Peyer's patch (tissue), 4 donors: ENCODE data around the gene FXYD7. TPM values are rescaled to one million over a fixed set of nuclear protein-coding genes. Genes with fewer than 3 reads are reported as not detected.
A peak's percentile ranks its signal among the peaks of the same experiment; 100 is the strongest.

Source experiments
- DNase-seq, 3 donors: peaks; one replicate each; pipeline ENCODE4 v3.0.0-alpha.2; 2017 to 2019
- H3K27ac ChIP-seq, 4 donors: fragments of 200-600 bp; sonication (generic); one replicate each; pipeline ENCODE4 v1.5.1; 2016 to 2019
- H3K27me3 ChIP-seq, 2 donors: fragments of 200-600 bp; sonication (generic); one replicate each; pipeline ENCODE4 v1.5.1; 2019
- H3K36me3 ChIP-seq, 3 donors: fragments of 200-600 bp; sonication (generic); one replicate each; pipeline ENCODE4 v1.5.1; 2016 to 2019
- H3K4me1 ChIP-seq, 4 donors: fragments of 200-600 bp; sonication (generic); one replicate each; pipeline ENCODE4 v1.5.1; 2016 to 2019
- H3K4me3 ChIP-seq, 4 donors: fragments of 200-600 bp; sonication (generic); 1 replicate in 3 of 4; 2 replicates in 1 of 4; pipeline ENCODE4 v1.5.1; 2016 to 2019; ENCODE audit warnings: mild to moderate bottlenecking in 1 of 4
- H3K9me3 ChIP-seq, 4 donors: fragments of 200-600 bp; sonication (generic); one replicate each; pipeline ENCODE4 v1.5.1; 2016 to 2019; ENCODE audit warnings: mild to moderate bottlenecking in 1 of 4
- POLR2A ChIP-seq, 2 donors: fragments of 450-650 bp; IDR thresholded peaks; one replicate each; pipeline ENCODE4 v1.5.1; 2017; ENCODE audit warnings: antibody characterized with exemption in 2 of 2, mild to moderate bottlenecking in 2 of 2, moderate library complexity in 2 of 2
- total RNA-seq, 4 donors: library from RNA; depleted of rRNA; stranded (reverse); fragments of >200 nt; gene quantifications; one replicate each; pipeline ENCODE4 v1.1.0, GENCODE V29; 2016
- TF ChIP-seq, protein P1 (sequence below), 6 experiments: fragments of 450-650 bp in 4 of 6; fragments of 200-600 bp in 2 of 6; sonication (generic) in 1 of 6; IDR thresholded peaks; one replicate each; pipeline ENCODE4 v1.5.1; 2017 to 2019; ENCODE audit warnings: antibody characterized with exemption in 6 of 6, mild to moderate bottlenecking in 3 of 6, moderate library complexity in 1 of 6

Gene FXYD7
- total RNA-seq, 4 donors from 2014 or later = not detected

DNA sequence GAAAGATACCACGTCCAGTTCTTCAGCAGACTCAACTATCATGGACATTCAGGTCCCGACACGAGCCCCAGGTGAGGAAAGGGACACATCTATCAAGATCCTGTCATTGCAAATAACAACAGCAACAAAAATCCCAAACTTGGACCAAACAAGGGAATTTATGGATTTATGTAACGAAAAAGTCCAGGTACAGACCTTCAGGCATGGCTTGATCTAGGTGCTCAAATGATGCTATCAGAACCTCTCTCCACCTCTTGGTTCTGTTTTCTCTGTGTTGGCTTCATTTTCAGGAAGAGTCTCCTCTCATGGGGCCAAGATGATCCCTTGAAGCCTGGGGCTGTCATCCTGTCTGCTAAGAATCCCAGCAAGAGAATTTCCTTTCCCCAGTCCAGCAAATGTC, 14.4 kb downstream of the FXYD7 start:
- H3K4me3 ChIP-seq = no peak overlapping the region
- H3K36me3 ChIP-seq = peaks cover 0 to 11% (median 0%) of the 10 kb centered on the region in 3 donors
- peaks cover 0 to 11% of the 10 kb centered on the region in 2 donors for H3K27me3 ChIP-seq
- no peak for TF ChIP-seq POLR2A (IDR thresholded peaks at IDR 0.05)
- TF ChIP-seq, protein P1, sequence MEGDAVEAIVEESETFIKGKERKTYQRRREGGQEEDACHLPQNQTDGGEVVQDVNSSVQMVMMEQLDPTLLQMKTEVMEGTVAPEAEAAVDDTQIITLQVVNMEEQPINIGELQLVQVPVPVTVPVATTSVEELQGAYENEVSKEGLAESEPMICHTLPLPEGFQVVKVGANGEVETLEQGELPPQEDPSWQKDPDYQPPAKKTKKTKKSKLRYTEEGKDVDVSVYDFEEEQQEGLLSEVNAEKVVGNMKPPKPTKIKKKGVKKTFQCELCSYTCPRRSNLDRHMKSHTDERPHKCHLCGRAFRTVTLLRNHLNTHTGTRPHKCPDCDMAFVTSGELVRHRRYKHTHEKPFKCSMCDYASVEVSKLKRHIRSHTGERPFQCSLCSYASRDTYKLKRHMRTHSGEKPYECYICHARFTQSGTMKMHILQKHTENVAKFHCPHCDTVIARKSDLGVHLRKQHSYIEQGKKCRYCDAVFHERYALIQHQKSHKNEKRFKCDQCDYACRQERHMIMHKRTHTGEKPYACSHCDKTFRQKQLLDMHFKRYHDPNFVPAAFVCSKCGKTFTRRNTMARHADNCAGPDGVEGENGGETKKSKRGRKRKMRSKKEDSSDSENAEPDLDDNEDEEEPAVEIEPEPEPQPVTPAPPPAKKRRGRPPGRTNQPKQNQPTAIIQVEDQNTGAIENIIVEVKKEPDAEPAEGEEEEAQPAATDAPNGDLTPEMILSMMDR (IDR thresholded peaks at IDR 0.05) = no peak
- DNase-seq = no peak
- H3K4me1 ChIP-seq = peaks cover 0 to 25% (median 4%) of the 10 kb centered on the region in 4 donors
- no peak overlapping the region for H3K27ac ChIP-seq
- no peaks in the 10 kb centered on the region for H3K9me3 ChIP-seq

DNA sequence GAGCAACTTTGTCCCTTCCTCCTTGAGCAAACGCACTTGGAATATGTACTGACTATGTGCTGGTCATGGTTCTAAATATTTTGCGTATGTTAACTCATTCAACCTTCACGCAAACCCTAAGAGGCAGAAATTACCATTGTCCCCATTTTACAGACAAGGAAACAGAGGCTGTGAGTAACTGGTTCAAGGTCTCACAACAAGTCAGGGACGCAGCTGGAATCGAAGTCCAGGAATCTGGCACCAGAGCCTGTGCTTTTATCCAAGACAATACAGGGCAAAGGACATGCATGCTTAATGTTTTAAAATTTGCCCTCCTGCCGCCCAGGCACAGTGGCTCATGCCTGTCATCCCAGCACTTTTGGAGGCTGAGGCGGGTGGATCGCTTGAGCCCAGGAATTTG, 16.6 kb downstream of the FXYD7 start:
- no peak for DNase-seq
- Histone ChIP-seq H3K27ac (no peak overlapping the region), H3K4me3 (no peak overlapping the region), H3K9me3 (no peaks in the 10 kb centered on the region), H3K4me1 (peaks cover 0 to 11% (median 4%) of the 10 kb centered on the region in 4 donors), H3K36me3 (peaks cover 0 to 11% (median 0%) of the 10 kb centered on the region in 3 donors), H3K27me3 (no peaks in the 10 kb centered on the region)
- TF ChIP-seq, protein P1 (IDR thresholded peaks at IDR 0.05) = no peak
- no peak for TF ChIP-seq POLR2A (IDR thresholded peaks at IDR 0.05)

DNA sequence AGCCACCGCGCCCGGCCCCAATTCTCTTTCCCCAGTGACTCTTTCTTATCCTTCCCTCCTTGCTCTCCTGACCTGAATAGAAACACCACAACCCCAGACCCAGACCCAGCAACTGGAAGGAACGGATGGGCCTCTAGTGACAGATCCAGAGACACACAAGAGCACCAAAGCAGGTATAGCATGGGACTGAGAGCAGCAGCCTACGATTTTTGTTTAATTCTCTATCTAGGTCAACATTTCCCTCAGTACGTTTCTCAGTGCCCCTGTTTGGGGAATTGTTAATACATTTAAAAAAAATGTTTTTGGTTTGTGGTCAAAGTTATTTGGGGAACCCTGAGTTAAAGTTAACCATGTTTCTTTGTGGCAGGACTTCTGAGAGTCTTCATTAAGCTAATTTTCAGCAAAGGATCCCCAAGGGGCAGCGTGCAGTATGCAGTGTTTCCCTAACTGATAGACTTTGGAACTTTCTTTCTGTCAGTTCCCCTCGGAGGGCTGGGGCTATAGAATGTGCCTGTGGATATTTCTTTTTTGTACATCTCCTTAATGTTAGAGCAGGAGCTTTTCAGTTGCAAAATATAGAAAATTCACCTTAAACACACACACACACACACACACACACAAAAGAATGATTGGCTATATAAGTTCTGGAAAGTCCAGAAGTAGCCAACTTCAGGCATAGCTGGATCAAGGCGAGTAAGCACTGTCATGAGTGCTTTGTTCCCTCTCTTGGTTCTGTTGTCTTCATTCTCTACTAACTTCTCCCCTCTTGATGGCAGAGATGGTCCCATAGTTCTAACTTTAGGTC, 17.8 kb downstream of the FXYD7 start:
- Histone ChIP-seq H3K9me3 (peaks cover 0 to 6% (median 0%) of the 10 kb centered on the region in 4 donors), H3K27me3 (no peaks in the 10 kb centered on the region), H3K27ac (no peak overlapping the region), H3K36me3 (peaks cover 0 to 16% (median 0%) of the 10 kb centered on the region in 3 donors), H3K4me1 (peaks cover 0 to 3% (median 0%) of the 10 kb centered on the region in 4 donors), H3K4me3 (no peak overlapping the region)
- TF ChIP-seq, protein P1 (IDR thresholded peaks at IDR 0.05) = no peak
- no peak for TF ChIP-seq POLR2A (IDR thresholded peaks at IDR 0.05)
- DNase-seq = no peak

DNA sequence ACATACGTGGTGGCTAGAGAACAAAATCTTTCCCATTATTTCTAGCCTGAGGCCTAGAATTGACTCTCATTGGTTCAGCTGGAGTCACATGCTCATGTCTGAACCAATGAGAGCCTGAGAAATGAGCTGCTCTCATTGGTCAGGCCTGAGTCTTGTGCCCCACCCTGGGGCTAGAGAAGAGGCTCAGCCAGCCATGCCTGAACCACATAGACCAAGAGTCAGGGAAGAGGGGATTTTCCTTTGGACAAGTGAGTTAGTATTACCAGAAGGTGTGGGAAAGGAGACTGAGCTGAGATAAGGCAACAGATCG, 18.3 kb downstream of the FXYD7 start:
- TF ChIP-seq, protein P1 (IDR thresholded peaks at IDR 0.05) = no peak
- TF ChIP-seq POLR2A (IDR thresholded peaks at IDR 0.05) = no peak
- H3K36me3 ChIP-seq = peaks cover 0 to 22% (median 0%) of the 10 kb centered on the region in 3 donors
- H3K27me3 ChIP-seq = no peaks in the 10 kb centered on the region
- peaks cover 0 to 12% (median 3%) of the 10 kb centered on the region in 4 donors for H3K9me3 ChIP-seq
- H3K27ac ChIP-seq = no peak overlapping the region
- no peak overlapping the region for H3K4me3 ChIP-seq
- peaks cover 0 to 2% (median 0%) of the 10 kb centered on the region in 4 donors for H3K4me1 ChIP-seq
- no peak for DNase-seq

DNA sequence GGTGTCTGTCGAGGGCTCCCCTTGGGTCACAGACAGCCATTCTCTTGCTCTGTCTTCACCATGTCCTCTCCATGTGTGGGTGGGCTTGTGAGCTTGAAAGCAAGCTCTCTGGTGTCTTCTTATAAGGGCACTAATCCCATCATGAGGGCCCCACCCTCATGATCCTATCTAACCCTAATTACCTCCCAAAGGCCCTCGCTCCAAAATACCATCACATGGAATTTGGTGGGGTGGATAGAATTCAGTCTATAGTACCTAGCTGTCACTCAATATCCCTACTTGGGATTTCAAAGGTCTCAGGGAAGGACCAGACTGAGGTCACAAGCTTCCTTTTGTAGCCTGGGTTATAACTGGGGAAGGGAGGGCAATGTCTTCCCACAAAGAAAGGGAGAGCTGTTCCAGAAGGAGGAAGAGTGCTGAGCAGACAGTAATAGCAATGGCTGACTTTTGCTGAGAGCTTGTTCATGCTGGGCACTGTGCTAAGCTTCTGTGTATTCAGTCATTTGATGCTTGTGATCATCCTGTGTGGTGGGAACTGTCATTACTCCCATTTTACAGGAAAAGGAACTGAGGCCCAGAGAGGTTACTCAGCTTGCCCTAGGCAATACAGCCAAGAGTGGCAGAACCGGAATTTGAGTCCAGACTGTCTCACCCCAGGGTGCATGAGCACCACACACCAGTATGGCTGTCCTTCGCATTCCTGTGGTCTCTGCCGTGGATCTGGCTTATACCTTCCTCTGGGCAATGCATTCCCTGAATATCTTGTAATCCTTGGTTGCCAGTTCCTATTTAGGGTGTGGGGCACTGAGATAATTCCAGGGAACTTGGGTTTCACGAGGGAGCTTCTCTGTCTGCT, 19.6 kb downstream of the FXYD7 start:
- no peak for TF ChIP-seq POLR2A (IDR thresholded peaks at IDR 0.05)
- TF ChIP-seq, protein P1 (IDR thresholded peaks at IDR 0.05) = no peak
- Histone ChIP-seq H3K27ac (no peak overlapping the region), H3K4me3 (no peak overlapping the region), H3K9me3 (peaks cover 0 to 13% (median 4%) of the 10 kb centered on the region in 4 donors), H3K4me1 (peaks cover 0 to 7% (median 0%) of the 10 kb centered on the region in 4 donors), H3K36me3 (peaks cover 0 to 28% (median 0%) of the 10 kb centered on the region in 3 donors), H3K27me3 (no peaks in the 10 kb centered on the region)
- peak in 1 of 3 donors; percentile 25 for DNase-seq
